ENCODE results near the gene GBA2.

GBA2 gene

GRCh38 chr9:35741740-35742139 lies 7.3 kb downstream of the GBA2 start:
- DNase-seq (ENCODE audit: extremely low spot score): no peak
- ChIA-PET POLR2A (no interaction called here), CTCF (no interaction called here)
- TF ChIP-seq SUZ12 (IDR thresholded peaks at IDR 0.05) (no peak), TARDBP (IDR thresholded peaks at IDR 0.05) (no peak), SP1 (IDR thresholded peaks at IDR 0.05) (no peak), ELF4 (IDR thresholded peaks at IDR 0.05) (no peak), ARNT (IDR thresholded peaks at IDR 0.05) (no peak), FOXM1 (IDR thresholded peaks at IDR 0.05; ENCODE audit: borderline replicate concordance) (no peak), FOXK2 (IDR thresholded peaks at IDR 0.05) (no peak), HDGF (IDR thresholded peaks at IDR 0.05; ENCODE audit: borderline replicate concordance) (no peak)

GRCh38 chr9:35740243-35740642 lies 8.8 kb downstream of the GBA2 start:
- POLR2A ChIA-PET: interaction anchor here (1.6 kb wide), 1 partner anchor 9 kb away, joined by 4 read pairs; the partner anchor contains the start of genes GBA2 and RGP1
- DNase-seq (ENCODE audit: extremely low spot score): no peak
- no peak for TF ChIP-seq CTBP1 (IDR thresholded peaks at IDR 0.05; ENCODE audit: borderline replicate concordance)
- no peak for TF ChIP-seq TARDBP (IDR thresholded peaks at IDR 0.05)
- CTCF ChIA-PET: no interaction called here

GRCh38 chr9:35738924-35739323 lies 10.1 kb downstream of the GBA2 start:
- CTCF ChIA-PET: no interaction called here
- TF ChIP-seq ZNF384 (IDR thresholded peaks at IDR 0.05) (no peak), BHLHE40 (IDR thresholded peaks at IDR 0.05; ENCODE audit: borderline replicate concordance) (no peak), SUZ12 (IDR thresholded peaks at IDR 0.05) (no peak), TARDBP (IDR thresholded peaks at IDR 0.05) (no peak), NFRKB (IDR thresholded peaks at IDR 0.05) (no peak)
- POLR2A ChIA-PET: interaction anchor here (1.6 kb wide), 1 partner anchor 10 kb away, joined by 4 read pairs; the partner anchor contains the start of genes GBA2 and RGP1
- no peak for DNase-seq (ENCODE audit: extremely low spot score)

GRCh38 chr9:35738186-35738585 lies 10.8 kb downstream of the GBA2 start:
- DNase-seq (ENCODE audit: extremely low spot score): no peak
- ChIA-PET CTCF (no interaction called here), POLR2A (interaction anchor here (3.3 kb wide), 1 partner anchor 11 kb away, joined by 15 read pairs; the partner anchor contains the start of genes GBA2 and RGP1)
- no peak for TF ChIP-seq FOXA1 (IDR thresholded peaks at IDR 0.05)
- no peak for TF ChIP-seq CTBP1 (IDR thresholded peaks at IDR 0.05; ENCODE audit: borderline replicate concordance)
- no peak for TF ChIP-seq FOXM1 (IDR thresholded peaks at IDR 0.05; ENCODE audit: borderline replicate concordance)

GRCh38 chr9:35737143-35737542 lies 11.9 kb downstream of the GBA2 start:
- DNase-seq (ENCODE audit: extremely low spot score): no peak
- ChIA-PET POLR2A (interaction anchor here (3.3 kb wide), 1 partner anchor 12 kb away, joined by 15 read pairs; the partner anchor contains the start of genes GBA2 and RGP1), CTCF (no interaction called here)
- no peak for TF ChIP-seq CTBP1 (IDR thresholded peaks at IDR 0.05; ENCODE audit: borderline replicate concordance)
- TF ChIP-seq SUZ12 (IDR thresholded peaks at IDR 0.05): no peak
- TF ChIP-seq NFRKB (IDR thresholded peaks at IDR 0.05): no peak
- TF ChIP-seq L3MBTL2 (conservative IDR thresholded peaks at IDR 0.05): no peak
- TF ChIP-seq BHLHE40 (IDR thresholded peaks at IDR 0.05; ENCODE audit: borderline replicate concordance): no peak
- TF ChIP-seq LEF1 (IDR thresholded peaks at IDR 0.05; ENCODE audit: borderline replicate concordance): no peak
- no peak for TF ChIP-seq SP1 (IDR thresholded peaks at IDR 0.05)
- TF ChIP-seq FOXA1 (IDR thresholded peaks at IDR 0.05): no peak
- no peak for TF ChIP-seq PKNOX1 (IDR thresholded peaks at IDR 0.05)
- TF ChIP-seq FOXM1 (IDR thresholded peaks at IDR 0.05; ENCODE audit: borderline replicate concordance): no peak
- no peak for TF ChIP-seq FOXK2 (IDR thresholded peaks at IDR 0.05)
- TF ChIP-seq ELF4 (IDR thresholded peaks at IDR 0.05): no peak
- TF ChIP-seq TARDBP (IDR thresholded peaks at IDR 0.05): no peak
- TF ChIP-seq HDGF (IDR thresholded peaks at IDR 0.05; ENCODE audit: borderline replicate concordance): no peak
- TF ChIP-seq ZNF384 (IDR thresholded peaks at IDR 0.05): no peak

GRCh38 chr9:35736201-35736633 lies 12.8 kb downstream of the GBA2 start:
- DNase-seq (ENCODE audit: extremely low spot score): peak; percentile 68

GRCh38 chr9:35734096-35734495 lies 14.9 kb downstream of the GBA2 start:
- no peak for DNase-seq (ENCODE audit: extremely low spot score)
- TF ChIP-seq ELF4 (IDR thresholded peaks at IDR 0.05): no peak
- TF ChIP-seq PKNOX1 (IDR thresholded peaks at IDR 0.05): no peak
- POLR2A ChIA-PET: no interaction called here
- CTCF ChIA-PET: no interaction called here

More at GRCh38 chr9:35736201-35736633, 12.8 kb downstream of the GBA2 start:
- POLR2A ChIA-PET: interaction anchor here (3.3 kb wide), 1 partner anchor 13 kb away, joined by 15 read pairs; the partner anchor contains the start of genes GBA2 and RGP1
- TF ChIP-seq HDGF (IDR thresholded peaks at IDR 0.05; ENCODE audit: borderline replicate concordance) (no peak), FOXA1 (IDR thresholded peaks at IDR 0.05) (no peak), NFRKB (IDR thresholded peaks at IDR 0.05) (no peak), SP1 (IDR thresholded peaks at IDR 0.05) (no peak), BHLHE40 (IDR thresholded peaks at IDR 0.05; ENCODE audit: borderline replicate concordance) (no peak), CTBP1 (IDR thresholded peaks at IDR 0.05; ENCODE audit: borderline replicate concordance) (no peak), PKNOX1 (IDR thresholded peaks at IDR 0.05) (no peak)
- CTCF ChIA-PET: interaction anchor here (0.7 to 1.9 kb wide), 3 partner anchors 11 to 146 kb away, joined by 3 to 4 read pairs (median 4); partner anchors contain the start of genes GBA2 and RGP1
